RWPE2 (cell line): Measurements from ENCODE around the gene NFASC.

Experiments used
- ATAC-seq: fragments of 200-7000 bp; cut with Tn5 transposase; 3 replicates; pipeline ENCODE4 v1.9.1; 2021; ENCODE audit warnings: low read depth
- DNase-seq: peaks from one replicate; pipeline ENCODE4 v3.0.0-alpha.2; 2020; ENCODE audit warnings: low spot score
- H3K27ac ChIP-seq: fragments of 450-650 bp; 2 replicates; pipeline ENCODE4 v1.5.1; 2017; ENCODE audit warnings: mild to moderate bottlenecking; ENCODE audit not compliant: poor library complexity, severe bottlenecking
- H3K27me3 ChIP-seq: fragments of 250-450 bp; sonication (Bioruptor Pico); 2 replicates; pipeline ENCODE4 v1.5.1; 2021; ENCODE audit warnings: mild to moderate bottlenecking, moderate library complexity; ENCODE audit not compliant: insufficient read depth, poor library complexity, severe bottlenecking
- H3K36me3 ChIP-seq: fragments of 250-450 bp; sonication (Bioruptor Pico); 2 replicates; pipeline ENCODE4 v1.5.1; 2020; ENCODE audit warnings: low read depth, mild to moderate bottlenecking, moderate library complexity
- H3K4me1 ChIP-seq: fragments of 250-450 bp; sonication (Bioruptor Pico); 2 replicates; pipeline ENCODE4 v1.5.1; 2021; ENCODE audit warnings: mild to moderate bottlenecking, moderate library complexity; ENCODE audit not compliant: insufficient read depth, poor library complexity, severe bottlenecking
- H3K4me3 ChIP-seq: fragments of 250-450 bp; sonication (Bioruptor Pico); 2 replicates; pipeline ENCODE4 v1.5.1; 2021; ENCODE audit warnings: mild to moderate bottlenecking, moderate library complexity; ENCODE audit not compliant: severe bottlenecking
- H3K9me3 ChIP-seq: fragments of 250-450 bp; sonication (Bioruptor Pico); 2 replicates; pipeline ENCODE4 v1.5.1; 2021; ENCODE audit warnings: mild to moderate bottlenecking, moderate library complexity; ENCODE audit not compliant: severe bottlenecking
- TF ChIP-seq, protein P1 (sequence below): fragments of 450-650 bp; IDR thresholded peaks from one replicate; pipeline ENCODE4 v1.5.1; 2017; ENCODE audit warnings: mild to moderate bottlenecking, moderate library complexity; ENCODE audit not compliant: poor library complexity, severe bottlenecking

NFASC gene

DNA sequence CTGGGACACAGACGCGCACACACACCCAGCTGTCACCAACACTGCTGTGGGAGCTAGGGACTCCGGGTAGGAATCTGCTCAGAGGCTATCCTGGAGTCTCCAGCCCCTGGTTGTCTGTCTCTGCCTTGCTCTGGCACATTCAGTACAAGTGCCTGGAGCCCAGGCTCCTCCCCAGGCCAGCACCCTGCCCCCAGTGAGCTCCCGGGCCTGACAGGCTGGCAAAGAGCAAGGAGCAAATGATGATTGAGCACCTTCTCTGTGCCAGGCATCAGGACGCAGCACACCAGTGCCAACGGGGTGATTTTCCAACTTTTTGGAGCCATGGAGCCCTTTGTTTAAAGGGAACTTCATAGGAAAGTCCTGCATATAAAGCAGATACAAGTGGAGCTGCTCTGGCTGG is 178.8 kb downstream of the NFASC start:
- DNase-seq (no peak), ATAC-seq (no peak)
- no peak overlapping the region for H3K27ac ChIP-seq
- H3K27me3 ChIP-seq = peaks cover 10% of the 10 kb centered on the region
- no peak overlapping the region for H3K4me3 ChIP-seq
- H3K9me3 ChIP-seq = no peaks in the 10 kb centered on the region
- H3K4me1 ChIP-seq = no peaks in the 10 kb centered on the region
- TF ChIP-seq, protein P1, sequence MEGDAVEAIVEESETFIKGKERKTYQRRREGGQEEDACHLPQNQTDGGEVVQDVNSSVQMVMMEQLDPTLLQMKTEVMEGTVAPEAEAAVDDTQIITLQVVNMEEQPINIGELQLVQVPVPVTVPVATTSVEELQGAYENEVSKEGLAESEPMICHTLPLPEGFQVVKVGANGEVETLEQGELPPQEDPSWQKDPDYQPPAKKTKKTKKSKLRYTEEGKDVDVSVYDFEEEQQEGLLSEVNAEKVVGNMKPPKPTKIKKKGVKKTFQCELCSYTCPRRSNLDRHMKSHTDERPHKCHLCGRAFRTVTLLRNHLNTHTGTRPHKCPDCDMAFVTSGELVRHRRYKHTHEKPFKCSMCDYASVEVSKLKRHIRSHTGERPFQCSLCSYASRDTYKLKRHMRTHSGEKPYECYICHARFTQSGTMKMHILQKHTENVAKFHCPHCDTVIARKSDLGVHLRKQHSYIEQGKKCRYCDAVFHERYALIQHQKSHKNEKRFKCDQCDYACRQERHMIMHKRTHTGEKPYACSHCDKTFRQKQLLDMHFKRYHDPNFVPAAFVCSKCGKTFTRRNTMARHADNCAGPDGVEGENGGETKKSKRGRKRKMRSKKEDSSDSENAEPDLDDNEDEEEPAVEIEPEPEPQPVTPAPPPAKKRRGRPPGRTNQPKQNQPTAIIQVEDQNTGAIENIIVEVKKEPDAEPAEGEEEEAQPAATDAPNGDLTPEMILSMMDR = no peak
- H3K36me3 ChIP-seq = no peaks in the 10 kb centered on the region

DNA sequence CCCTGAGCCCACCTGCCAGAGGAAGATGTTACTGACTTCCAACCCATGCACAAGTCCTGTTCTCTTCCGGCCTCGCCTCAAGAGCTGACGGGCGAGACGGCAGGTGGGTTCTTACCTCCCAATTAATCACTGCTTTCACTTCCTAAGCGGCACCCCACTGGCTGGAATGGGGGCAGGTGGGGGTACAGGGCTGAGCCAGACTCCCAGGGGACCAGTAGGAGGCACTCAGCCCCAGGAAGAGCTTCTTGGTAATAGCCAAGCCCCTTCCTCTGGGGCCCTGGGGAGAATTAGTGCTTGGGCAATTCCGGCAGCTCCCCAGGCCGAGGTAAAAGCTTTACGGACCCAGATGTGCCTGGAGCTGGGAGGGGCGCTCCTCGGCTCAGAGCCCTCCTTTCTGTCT is 182.0 kb downstream of the NFASC start:
- Histone ChIP-seq H3K9me3 (no peaks in the 10 kb centered on the region), H3K27me3 (no peaks in the 10 kb centered on the region), H3K4me1 (no peaks in the 10 kb centered on the region), H3K4me3 (no peak overlapping the region), H3K27ac (no peak overlapping the region), H3K36me3 (no peaks in the 10 kb centered on the region)
- TF ChIP-seq, protein P1 = no peak
- ATAC-seq (no peak), DNase-seq (no peak)

DNA sequence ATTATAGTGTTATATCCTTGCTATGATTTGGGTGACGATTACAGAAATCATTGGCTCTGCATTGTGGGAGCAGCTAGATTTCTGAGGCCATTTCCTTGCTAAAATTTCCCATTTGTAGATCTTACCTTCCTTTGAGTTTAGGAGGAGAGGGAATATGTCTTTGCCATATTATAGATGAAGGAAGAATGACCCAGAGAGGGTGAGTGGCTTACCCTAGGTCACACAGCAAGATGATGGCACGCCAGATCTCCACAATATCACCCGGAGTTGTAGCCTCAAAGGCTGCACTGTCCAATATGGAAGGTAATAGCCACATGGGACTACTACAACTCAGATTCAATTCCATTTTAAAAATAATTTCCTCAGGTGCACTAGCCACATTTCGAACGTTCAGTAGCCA is 182.6 kb downstream of the NFASC start:
- Histone ChIP-seq H3K27ac (no peak overlapping the region), H3K36me3 (no peaks in the 10 kb centered on the region), H3K4me1 (no peaks in the 10 kb centered on the region), H3K9me3 (no peaks in the 10 kb centered on the region), H3K27me3 (no peaks in the 10 kb centered on the region), H3K4me3 (no peak overlapping the region)
- no peak for ATAC-seq
- TF ChIP-seq, protein P1 = no peak
- no peak for DNase-seq

DNA sequence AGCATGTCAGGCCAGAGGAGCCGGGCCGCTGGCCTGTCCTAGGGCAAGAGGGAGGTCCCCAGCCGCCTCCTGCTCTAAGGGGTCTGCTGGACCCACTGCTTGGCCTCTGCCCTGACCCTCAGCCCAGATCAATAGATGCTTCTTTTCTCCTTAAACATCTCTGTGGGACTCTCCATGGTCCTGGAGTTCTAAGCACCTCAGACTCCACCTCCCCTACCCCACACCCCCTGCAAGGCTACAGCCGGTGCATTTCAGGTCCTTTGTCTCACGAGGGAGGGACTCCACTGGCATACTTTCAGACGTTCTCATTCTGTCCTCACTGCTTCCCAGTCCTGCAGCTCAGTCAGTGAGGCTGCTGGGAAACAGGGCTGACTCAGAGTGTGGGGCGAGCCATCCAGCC is 183.4 kb downstream of the NFASC start:
- H3K36me3 ChIP-seq = no peaks in the 10 kb centered on the region
- no peaks in the 10 kb centered on the region for H3K27me3 ChIP-seq
- H3K27ac ChIP-seq = no peak overlapping the region
- no peaks in the 10 kb centered on the region for H3K4me1 ChIP-seq
- H3K9me3 ChIP-seq = no peaks in the 10 kb centered on the region
- ATAC-seq (no peak), DNase-seq (no peak)
- no peak overlapping the region for H3K4me3 ChIP-seq
- TF ChIP-seq, protein P1 = no peak

DNA sequence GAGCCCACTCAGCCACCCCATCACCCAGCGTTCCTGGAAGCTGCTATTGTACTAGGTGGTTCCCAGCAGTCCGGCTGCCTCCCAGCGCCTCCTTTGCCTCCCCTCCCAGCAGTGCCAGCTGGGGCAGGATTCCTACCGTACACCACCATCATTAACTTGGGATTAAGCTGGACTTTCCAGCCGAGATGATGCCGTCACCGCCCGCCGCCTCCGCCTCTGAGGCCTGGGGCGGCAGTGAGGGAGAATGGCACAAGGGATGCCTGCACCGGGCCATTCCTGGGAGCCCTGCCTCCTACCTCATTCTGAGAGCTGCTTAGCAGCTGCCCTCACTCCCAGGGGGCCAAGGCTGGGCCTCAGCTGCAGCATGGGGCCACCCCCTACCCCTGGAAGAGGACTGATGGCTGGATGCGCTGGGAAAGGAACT is 185.5 kb downstream of the NFASC start:
- H3K4me3 ChIP-seq = no peak overlapping the region
- H3K27ac ChIP-seq = no peak overlapping the region
- no peaks in the 10 kb centered on the region for H3K9me3 ChIP-seq
- H3K4me1 ChIP-seq = no peaks in the 10 kb centered on the region
- DNase-seq (no peak), ATAC-seq (no peak)
- no peaks in the 10 kb centered on the region for H3K27me3 ChIP-seq
- TF ChIP-seq, protein P1 = no peak
- H3K36me3 ChIP-seq = no peaks in the 10 kb centered on the region
